Endothelial cell of umbilical vein (primary cell): ENCODE results near the gene TMIGD3. TPM values are rescaled to one million over a fixed set of nuclear protein-coding genes. Genes with fewer than 3 reads are reported as not detected.

Experiments used
- BruUV-seq: library from RNA; stranded (reverse); fragments of 400-500 nt; replicated peaks from 2 replicates; lab custom pipeline; 2021; lab: Mats Ljungman, UMichigan
- CTCF ChIA-PET: fragments of 300-600, 350-600 bp; sonication (Branson Sonifier 250); formaldehyde crosslinking; loops from one replicate; lab custom pipeline; 2021; ENCODE audit warnings: antibody characterized with exemption, inconsistent platforms; lab: Charles Lee
- POLR2A ChIA-PET: fragments of 300-600, 350-600 bp; sonication (Branson Sonifier 250); formaldehyde crosslinking; loops from one replicate; lab custom pipeline; 2021; ENCODE audit warnings: antibody characterized with exemption, inconsistent platforms; lab: Charles Lee
- DNase-seq: peaks from one replicate; pipeline ENCODE4 v3.0.0-alpha.2; 2011; ENCODE audit warnings: low read depth, low spot score
- FAIRE-seq: peaks from 2 replicates; lab custom pipeline; 2011; peaks lifted over from hg19 to GRCh38; lab: Jason Lieb, UNC
- H2AFZ ChIP-seq: 2 replicates; pipeline ENCODE4 v1.6.0; 2012; ENCODE audit warnings: low read depth, low read length, control low read depth, inconsistent platforms
- H3K27ac ChIP-seq: 2 replicates; pipeline ENCODE4 v1.5.1; 2011; ENCODE audit warnings: low read depth, mild to moderate bottlenecking, control low read depth, low read length, moderate library complexity; ENCODE audit not compliant: insufficient read depth
- H3K27me3 ChIP-seq, 2 experiments: 2 replicates each; pipeline versions ENCODE4 v1.6.0 to v1.6.1; 2011; ENCODE audit warnings: low read length in 2 of 2, mixed read lengths in 1 of 2; ENCODE audit not compliant: control insufficient read depth in 2 of 2, insufficient read depth in 2 of 2
- H3K36me3 ChIP-seq, 2 experiments: 2 replicates in 1 of 2; 3 replicates in 1 of 2; pipeline ENCODE4 v1.5.1; 2011; ENCODE audit warnings: low read length in 2 of 2, mild to moderate bottlenecking in 1 of 2, moderate library complexity in 1 of 2; ENCODE audit not compliant: control insufficient read depth in 2 of 2, insufficient read depth in 2 of 2; ENCODE audit errors: extremely low read depth in 1 of 2
- H3K4me1 ChIP-seq: 3 replicates; pipeline ENCODE4 v1.5.1; 2011; ENCODE audit warnings: mild to moderate bottlenecking, low read length; ENCODE audit not compliant: control insufficient read depth, insufficient read depth; ENCODE audit errors: extremely low read depth
- H3K4me2 ChIP-seq: 2 replicates; pipeline ENCODE4 v1.6.1; 2011; ENCODE audit warnings: low read length, control low read depth, mixed read lengths; ENCODE audit not compliant: insufficient read depth
- H3K4me3 ChIP-seq, 3 experiments: fragments of 200-600 bp in 1 of 3; sonication (generic), shearing (Covaris generic) in 1 of 3; replicated peaks in 1 of 3; 2 replicates each; pipeline ENCODE4 v1.5.1; 2011 to 2016; ENCODE audit warnings: control low read depth in 3 of 3, low read length in 3 of 3, mild to moderate bottlenecking in 2 of 3, inconsistent platforms in 1 of 3, low read depth in 1 of 3, moderate library complexity in 1 of 3; ENCODE audit not compliant: insufficient read depth in 1 of 3
- H3K79me2 ChIP-seq: 2 replicates; pipeline ENCODE4 v1.6.0; 2012; ENCODE audit warnings: low read length, inconsistent platforms; ENCODE audit not compliant: control insufficient read depth, insufficient read depth
- H3K9ac ChIP-seq: replicated peaks from 2 replicates; pipeline ENCODE3; 2011; ENCODE audit warnings: low read length, control low read depth; ENCODE audit not compliant: insufficient read depth; ENCODE audit errors: extremely low read depth
- H3K9me1 ChIP-seq: replicated peaks from 3 replicates; pipeline ENCODE4 v1.6.0; 2011; ENCODE audit warnings: mild to moderate bottlenecking, low read length; ENCODE audit not compliant: control insufficient read depth, insufficient read depth; ENCODE audit errors: extremely low read depth
- H3K9me3 ChIP-seq: replicated peaks from 2 replicates; pipeline ENCODE4 v1.5.1; 2012; ENCODE audit warnings: low read length, inconsistent platforms; ENCODE audit not compliant: control insufficient read depth, insufficient read depth
- H4K20me1 ChIP-seq: replicated peaks from 2 replicates; pipeline ENCODE3; 2011; ENCODE audit warnings: mild to moderate bottlenecking, low read length; ENCODE audit not compliant: control insufficient read depth, insufficient read depth; ENCODE audit errors: extremely low read depth
- CTCF ChIP-seq, 2 donors: IDR thresholded peaks; 1 replicate in 1 of 2; 2 replicates in 1 of 2; pipeline ENCODE4 v1.5.1; 2011; ENCODE audit warnings: low read length in 2 of 2, mild to moderate bottlenecking in 2 of 2, moderate library complexity in 2 of 2, control low read depth in 1 of 2, inconsistent platforms in 1 of 2, low read depth in 1 of 2; ENCODE audit not compliant: insufficient read depth in 1 of 2; ENCODE audit errors: extremely low read depth in 1 of 2
- EZH2 ChIP-seq: IDR thresholded peaks from 2 replicates; pipeline ENCODE4 v1.6.1; 2012; ENCODE audit warnings: borderline replicate concordance, low read depth, mild to moderate bottlenecking, moderate library complexity, low read length, inconsistent platforms; ENCODE audit not compliant: severe bottlenecking
- FOS ChIP-seq: IDR thresholded peaks from 2 replicates; pipeline ENCODE4 v1.6.1; 2011; ENCODE audit warnings: mild to moderate bottlenecking, low read length, moderate library complexity, borderline replicate concordance; ENCODE audit not compliant: insufficient read depth
- GATA2 ChIP-seq: IDR thresholded peaks from 2 replicates; pipeline ENCODE4 v1.7.0; 2011; ENCODE audit warnings: low read depth, mild to moderate bottlenecking, moderate library complexity, mixed read lengths, low read length; ENCODE audit not compliant: insufficient read length, insufficient read depth
- JUN ChIP-seq: IDR thresholded peaks from 2 replicates; pipeline ENCODE4 v1.6.1; 2011; ENCODE audit warnings: borderline replicate concordance, low read depth; ENCODE audit not compliant: insufficient read length, insufficient read depth
- MAX ChIP-seq: IDR thresholded peaks from 2 replicates; pipeline ENCODE4 v1.6.1; 2011; ENCODE audit not compliant: insufficient read depth, insufficient read length
- MYC ChIP-seq: IDR thresholded peaks from one replicate; pipeline ENCODE4 v1.6.1; 2011; ENCODE audit warnings: mild to moderate bottlenecking, low read depth, low read length
- POLR2A ChIP-seq: IDR thresholded peaks from 2 replicates; pipeline ENCODE4 v1.6.1; 2012; ENCODE audit warnings: low read depth, mild to moderate bottlenecking, control low read depth, low read length
- POLR2AphosphoS5 ChIP-seq: IDR thresholded peaks from 2 replicates; pipeline ENCODE4 v1.6.1; 2012; ENCODE audit warnings: low read depth, mild to moderate bottlenecking, control low read depth, low read length, moderate library complexity; ENCODE audit not compliant: insufficient read depth
- dilution Hi-C: fragments of 300-500 bp; cut with MboI; formaldehyde crosslinking; loops from one replicate; pipeline ENCODE4 v1.15.0; 2019; ENCODE audit warnings: low sequenced_read_pairs; ENCODE audit not compliant: extremely low pct_ligation_motif_present
- intact Hi-C: fragments of 100-400 bp; cut with micrococcal nuclease; formaldehyde crosslinking; loops from one replicate; pipeline ENCODE4 v1.10.0; 2022
- polyA plus RNA-seq, 4 experiments: library from polyadenylated mRNA; depleted of rRNA in 3 of 4; stranded (reverse) in 3 of 4; unstranded in 1 of 4; fragments of >200 nt; gene quantifications; 2 replicates each; pipeline versions ENCODE4 v1.2.1 to v1.2.3, GENCODE V29; 2011 to 2012; ENCODE audit warnings: missing spikeins in 1 of 4
- total RNA-seq: library from RNA; stranded (reverse); gene quantifications from 2 replicates; pipeline ENCODE4 v1.2.3, GENCODE V29; 2021

Gene TMIGD3
- total and polyA plus RNA-seq, 2 donors (not counting 3 experiments of a cell fraction or from before 2014, with no cell fraction given): 0.07 to 0.49 TPM

GRCh38 chr1:111488669-111489068 lies 14.8 kb downstream of the TMIGD3 start:
- no peaks in the 10 kb centered on the region for H4K20me1 ChIP-seq
- H3K9me1 ChIP-seq: no peaks in the 10 kb centered on the region
- no peak overlapping the region for H3K9ac ChIP-seq
- TF ChIP-seq FOS: no peak
- TF ChIP-seq JUN: no peak
- no peak for TF ChIP-seq MAX
- no peak for TF ChIP-seq POLR2AphosphoS5
- no peak for TF ChIP-seq EZH2
- TF ChIP-seq CTCF (IDR thresholded peaks at IDR 0.05; ENCODE audit: extremely low read depth in 1 of 2, insufficient read depth in 1 of 2, low read depth in 1 of 2, low read length in 2 of 2): no peak
- no peak for TF ChIP-seq GATA2
- no peak for TF ChIP-seq POLR2A
- no peak for TF ChIP-seq MYC
- H3K27me3 ChIP-seq: peaks cover 12 to 13% of the 10 kb centered on the region in 2 experiments
- H3K4me3 ChIP-seq: no peak overlapping the region
- POLR2A ChIA-PET: no interaction called here
- no peaks in the 10 kb centered on the region for H3K36me3 ChIP-seq
- DNase-seq: no peak
- no peak overlapping the region for H2AFZ ChIP-seq
- H3K79me2 ChIP-seq: no peaks in the 10 kb centered on the region
- no peaks in the 10 kb centered on the region for H3K9me3 ChIP-seq
- H3K27ac ChIP-seq: no peak overlapping the region
- no peak for FAIRE-seq
- no peak overlapping the region for H3K4me2 ChIP-seq
- dilution Hi-C loops (no loop called here), intact Hi-C loops (no loop called here)
- no TSS peak for BruUV-seq
- CTCF ChIA-PET: no interaction called here
- no peaks in the 10 kb centered on the region for H3K4me1 ChIP-seq
